HG02852 (cell line): ENCODE measurements around the gene NHLH2.

Experiments
- ATAC-seq: cut with Tn5 transposase; IDR thresholded peaks from one replicate; pipeline ENCODE4 v1.9.1; 2021; ENCODE audit warnings: mild to moderate bottlenecking, moderate library complexity; ENCODE audit not compliant: unreplicated experiment

Gene NHLH2

DNA sequence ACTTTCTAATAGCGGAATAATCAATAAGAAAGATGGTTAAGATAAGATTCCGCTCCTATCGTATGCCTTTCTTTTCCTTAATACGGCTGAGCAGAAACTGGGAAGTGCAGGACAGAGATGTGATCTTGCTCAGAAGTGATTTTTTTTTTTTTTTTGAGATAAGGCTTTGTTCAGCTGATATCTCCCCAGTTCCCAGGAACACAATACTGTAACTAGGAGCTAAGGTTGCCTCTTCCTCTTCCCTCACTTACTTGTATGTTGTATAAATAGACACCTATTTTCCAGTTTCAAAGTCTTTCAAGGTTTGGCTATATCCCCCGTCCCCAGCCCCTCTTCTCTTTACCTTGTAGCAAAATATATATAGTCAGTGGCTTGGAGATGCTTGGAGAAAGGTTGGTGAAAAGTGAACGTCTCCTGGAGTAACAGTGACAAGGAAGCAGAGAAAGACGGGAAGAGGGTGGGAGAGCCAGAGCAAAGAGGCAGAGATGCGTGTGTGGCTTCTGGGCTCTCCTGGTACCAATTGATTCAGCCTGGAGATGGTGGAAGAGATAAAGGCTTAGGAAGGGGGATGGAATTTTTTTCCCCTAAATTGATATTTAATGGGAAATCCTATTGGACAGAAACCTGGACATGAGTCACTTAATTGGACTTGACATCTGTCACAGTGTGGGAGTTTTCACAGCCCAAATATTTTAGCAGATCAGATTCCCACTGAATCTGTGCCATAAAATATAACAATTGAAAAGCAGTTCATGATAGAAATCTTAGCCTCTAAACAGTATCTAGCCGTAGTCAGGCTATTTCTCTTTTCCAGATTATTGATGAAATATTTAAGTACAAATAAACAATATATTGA is at the start of gene NHLH2:
Gene NHLH2, minus strand, starts transcription at position 522 of the 856 bp plus-strand sequence. CDS start 2,754 bp downstream, outside the sequence.
- no peak for ATAC-seq

GRCh38 chr1:115890580-115890979 is 49.7 kb upstream of the NHLH2 start:
- no peak for ATAC-seq

DNA sequence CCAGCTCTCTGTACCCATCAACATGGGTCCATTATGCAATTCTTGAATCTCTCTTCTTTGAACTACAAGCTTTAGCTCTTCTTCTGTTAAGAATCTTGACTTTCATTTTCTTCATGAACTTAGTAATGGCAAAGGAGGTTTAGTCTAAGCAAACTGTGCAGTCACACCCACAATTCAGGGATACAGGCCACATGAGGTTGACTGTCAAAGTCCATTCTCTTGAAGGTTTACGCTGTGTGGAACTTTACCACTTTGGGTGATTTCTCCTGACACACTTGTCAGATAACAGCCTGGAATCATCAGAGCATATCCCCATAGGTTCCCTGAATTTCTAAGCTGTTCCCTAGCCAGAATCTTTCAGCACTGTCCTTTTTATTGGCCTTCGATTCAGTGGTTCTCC is 48.0 kb upstream of the NHLH2 start:
- ATAC-seq, result no peak

DNA sequence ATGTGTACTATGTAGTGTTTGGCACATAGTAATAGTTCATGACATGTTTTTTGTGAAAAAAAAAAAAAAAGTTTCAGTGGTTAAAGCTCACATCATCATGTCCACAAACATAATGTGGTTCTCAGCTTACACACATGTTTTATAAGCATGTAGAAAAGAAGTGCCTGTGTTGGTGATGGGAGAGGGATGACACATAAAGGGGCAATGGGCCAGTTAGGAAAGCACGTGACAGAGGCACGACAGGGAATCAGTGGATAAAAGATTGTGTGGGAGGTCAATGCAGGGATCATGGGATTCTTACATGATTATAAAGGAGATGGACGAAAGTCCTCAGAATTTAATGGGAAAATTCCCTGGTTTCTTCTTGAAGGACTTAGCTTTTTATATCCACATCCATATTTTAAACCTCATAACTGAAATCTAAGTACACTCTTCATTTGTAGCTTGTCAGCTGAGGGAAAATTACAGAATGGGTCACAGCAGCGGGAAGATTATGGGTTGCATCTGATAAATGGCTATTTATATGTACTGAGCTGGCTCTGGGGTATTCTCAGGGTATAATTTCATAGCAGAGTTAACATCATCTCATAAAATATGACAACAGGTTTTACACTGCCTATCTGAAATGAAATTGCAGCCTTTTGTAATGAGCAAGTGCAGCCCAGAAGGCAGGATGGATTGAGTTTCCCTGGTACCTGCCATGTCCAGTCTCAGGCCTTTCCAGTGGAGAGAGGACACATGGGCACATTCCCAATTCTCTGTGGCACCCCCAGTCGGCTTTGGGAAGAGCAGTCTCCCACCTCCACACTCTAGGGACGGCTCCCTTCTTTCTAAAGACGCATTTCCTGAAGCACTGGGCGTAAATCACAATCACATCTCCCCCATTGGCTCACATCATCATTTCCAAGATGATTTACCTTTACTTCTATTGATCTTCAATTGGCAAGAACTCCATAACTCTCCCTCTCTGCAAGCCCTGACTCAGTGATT is 42.3 kb upstream of the NHLH2 start:
- ATAC-seq, result no peak

GRCh38 chr1:115880981-115881672 is 40.2 kb upstream of the NHLH2 start:
- ATAC-seq, result no peak

GRCh38 chr1:115879977-115880376 is 39.1 kb upstream of the NHLH2 start:
- ATAC-seq, result no peak

- no peak for ATAC-seq
Measured at GRCh38 chr1:115877511-115877910, 36.6 kb upstream of the NHLH2 start.

GRCh38 chr1:115874904-115875303 is 34.0 kb upstream of the NHLH2 start:
- no peak for ATAC-seq

DNA sequence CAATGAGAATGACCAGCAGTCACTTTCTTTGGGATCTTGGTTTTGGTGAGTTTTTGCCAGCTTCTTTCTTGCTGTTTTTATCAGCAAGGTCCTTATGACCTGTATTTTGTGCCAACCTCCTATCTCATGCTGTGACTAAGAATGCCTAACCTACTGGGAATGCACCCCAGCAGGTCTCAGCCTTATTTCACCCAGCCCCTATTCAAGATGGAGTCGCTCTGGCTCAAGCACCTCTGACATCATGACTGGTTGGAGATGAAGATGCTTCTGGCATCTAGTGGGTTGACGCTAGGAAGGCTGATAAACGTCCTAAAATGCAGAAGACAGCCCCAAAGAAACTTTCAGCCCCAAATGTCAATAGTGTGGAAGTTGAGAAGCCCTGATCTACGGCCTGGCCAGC is 33.6 kb upstream of the NHLH2 start:
- ATAC-seq, result no peak

DNA sequence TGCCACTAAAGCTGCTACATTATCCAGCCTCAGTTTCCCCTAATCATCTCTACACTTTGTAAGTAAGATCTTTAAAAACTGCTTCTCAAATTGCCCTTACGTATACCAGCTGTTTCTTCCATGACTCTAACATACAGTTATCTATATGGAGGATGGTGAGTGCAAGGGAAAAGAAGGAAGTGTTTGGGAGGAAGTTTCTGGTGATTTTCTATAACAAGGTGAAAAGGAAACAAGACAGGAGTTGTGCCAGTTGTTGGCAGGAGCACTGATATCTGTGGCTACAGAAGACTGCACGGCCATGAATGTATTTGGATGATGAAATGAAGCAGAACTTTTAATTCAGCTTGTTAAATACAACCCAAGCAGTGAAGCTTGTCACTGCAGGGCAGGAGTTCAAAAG is 32.3 kb upstream of the NHLH2 start:
- ATAC-seq, result no peak

GRCh38 chr1:115869064-115869463 is 28.1 kb upstream of the NHLH2 start:
- ATAC-seq, result no peak

DNA sequence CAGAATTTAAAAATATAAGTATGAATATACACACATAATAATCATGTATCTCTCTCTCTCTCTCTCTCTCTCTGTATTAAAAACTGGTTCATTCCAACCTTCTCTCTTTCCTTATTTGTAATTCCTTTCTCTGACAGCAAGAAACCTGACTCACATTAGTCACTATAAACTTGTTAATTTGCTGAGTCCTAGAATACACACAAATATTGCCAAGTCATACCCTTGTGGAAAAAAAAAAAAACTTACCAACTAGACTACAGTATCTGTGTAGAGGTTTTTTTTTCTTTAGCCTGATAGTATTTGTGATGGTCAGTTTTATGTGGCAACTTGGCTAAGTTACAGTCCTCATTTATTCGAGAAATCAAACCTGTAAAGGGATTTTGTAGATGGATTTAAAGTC is 26.3 kb upstream of the NHLH2 start:
- no peak for ATAC-seq

- ATAC-seq, result no peak
Measured at GRCh38 chr1:115865704-115866380, 24.9 kb upstream of the NHLH2 start.

- no peak for ATAC-seq
Measured at GRCh38 chr1:115862403-115862802, 21.5 kb upstream of the NHLH2 start.

GRCh38 chr1:115854005-115854404 is 13.1 kb upstream of the NHLH2 start:
- no peak for ATAC-seq

- ATAC-seq, result no peak
Measured at GRCh38 chr1:115850937-115851336, 10.0 kb upstream of the NHLH2 start.

DNA sequence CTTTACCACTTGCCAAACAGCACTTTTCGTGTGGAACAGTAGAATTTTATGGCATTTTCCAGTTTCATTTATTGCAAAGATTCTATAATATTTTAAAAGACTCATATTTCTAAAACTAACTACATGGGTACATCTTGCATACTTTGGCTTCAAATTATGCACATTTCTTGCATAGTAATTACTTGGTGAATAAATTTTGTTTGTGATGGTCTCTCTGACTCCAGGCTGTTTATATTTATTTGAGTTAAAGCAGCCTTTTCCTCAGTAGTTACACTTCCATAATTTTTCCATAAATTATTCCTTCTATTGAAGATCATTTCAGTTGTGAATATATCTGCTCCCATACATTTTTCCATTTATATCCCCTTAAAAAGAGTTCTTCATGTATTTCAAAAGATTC is 6.9 kb upstream of the NHLH2 start:
- no peak for ATAC-seq

DNA sequence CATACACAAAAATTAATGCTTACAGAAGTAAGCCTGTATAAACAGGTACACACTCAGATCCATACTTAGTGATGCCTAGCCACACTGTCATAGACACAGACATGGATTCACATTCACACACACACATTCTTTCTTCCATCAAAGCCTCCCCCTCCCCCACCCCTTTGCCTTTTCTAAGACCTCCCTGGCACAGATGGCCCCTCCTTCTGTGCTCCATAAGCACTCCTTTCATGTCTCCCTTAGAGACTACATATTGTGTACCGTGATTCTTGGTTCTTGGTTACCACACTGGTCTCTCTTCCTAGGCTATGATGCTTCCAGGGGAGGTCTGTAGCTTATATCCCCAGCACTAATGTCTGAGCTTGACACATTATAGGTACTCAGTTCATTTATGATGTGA is 2.0 kb upstream of the NHLH2 start:
- no peak for ATAC-seq

DNA sequence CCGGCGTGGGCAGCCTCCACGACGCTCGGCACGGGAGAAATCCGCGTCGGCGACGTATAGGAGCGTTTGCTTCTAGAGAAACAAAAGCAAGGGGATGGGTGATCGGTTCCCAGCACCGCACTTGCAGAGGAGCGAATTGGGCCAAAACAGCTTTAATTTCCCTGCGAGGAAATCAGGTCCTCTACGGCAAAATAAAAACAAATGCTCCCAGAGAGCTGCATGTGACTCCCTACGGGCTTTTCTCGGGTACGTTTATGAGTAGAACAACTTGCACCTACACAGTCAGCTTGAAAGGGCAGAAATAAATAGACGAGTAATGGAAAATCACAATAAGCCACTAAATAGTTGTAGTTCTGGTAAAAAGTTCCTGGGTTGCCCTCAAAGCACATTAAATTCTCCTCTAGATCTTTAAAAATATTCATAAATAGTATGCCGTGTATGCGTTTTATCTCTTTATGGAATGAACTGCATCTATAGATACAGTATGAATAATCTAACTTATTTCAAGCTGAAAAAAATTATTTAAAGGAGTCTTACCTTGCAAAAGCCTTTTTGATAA is 1.2 kb downstream of the NHLH2 start:
- ATAC-seq, result no peak

- no peak for ATAC-seq
Measured at GRCh38 chr1:115839029-115839678, 1.8 kb downstream of the NHLH2 start.
